ENCODE measurements around the gene PSMD7.
A peak's percentile ranks its signal among the peaks of the same experiment; 100 is the strongest.

Gene PSMD7

GRCh38 chr16:74296432-74297144, at the start of gene PSMD7:
PSMD7 (plus strand) TSS chr16:74296814; CDS start chr16:74296915, 101 bp downstream.
- peak; percentile 91 for DNase-seq (ENCODE audit: extremely low spot score)
- no peak for TF ChIP-seq CTCF (IDR thresholded peaks at IDR 0.05; ENCODE audit: control extremely low read depth, extremely low read depth, low read depth, missing control alignments)
- ChIA-PET POLR2A (no interaction called here), CTCF (interaction anchor here (1.0 to 4.0 kb wide), 6 partner anchors 10 to 153 kb away, joined by 3 to 38 read pairs (median 4); no protein-coding TSS in a partner anchor)

- ChIA-PET POLR2A (no interaction called here), CTCF (interaction anchor here (1.4 kb wide), 1 partner anchor 24 kb away, joined by 3 read pairs; no protein-coding TSS in a partner anchor)
- TF ChIP-seq CTCF (IDR thresholded peaks at IDR 0.05; ENCODE audit: control extremely low read depth, extremely low read depth, low read depth, missing control alignments): no peak
- DNase-seq (ENCODE audit: extremely low spot score): no peak
Measured at GRCh38 chr16:74249254-74249653, 47.4 kb upstream of the PSMD7 start.

- DNase-seq (ENCODE audit: extremely low spot score): no peak
- POLR2A ChIA-PET: no interaction called here
- CTCF ChIA-PET: interaction anchor here (1.4 kb wide), 1 partner anchor 24 kb away, joined by 3 read pairs; no protein-coding TSS in a partner anchor
- TF ChIP-seq CTCF (IDR thresholded peaks at IDR 0.05; ENCODE audit: control extremely low read depth, extremely low read depth, low read depth, missing control alignments): no peak
Measured at GRCh38 chr16:74249846-74250245, 46.8 kb upstream of the PSMD7 start.

GRCh38 chr16:74252329-74252728, 44.3 kb upstream of the PSMD7 start:
- no peak for DNase-seq (ENCODE audit: extremely low spot score)
- ChIA-PET CTCF (interaction anchor here (0.7 kb wide), 1 partner anchor 13 kb away, joined by 4 read pairs; no protein-coding TSS in a partner anchor), POLR2A (no interaction called here)
- no peak for TF ChIP-seq CTCF (IDR thresholded peaks at IDR 0.05; ENCODE audit: control extremely low read depth, extremely low read depth, low read depth, missing control alignments)

GRCh38 chr16:74253161-74253938, 43.3 kb upstream of the PSMD7 start:
- ChIA-PET POLR2A (no interaction called here), CTCF (interaction anchor here (0.7 to 1.7 kb wide), 3 partner anchors 9 to 14 kb away, joined by 4 to 5 read pairs (median 4); no protein-coding TSS in a partner anchor)
- TF ChIP-seq CTCF (IDR thresholded peaks at IDR 0.05; ENCODE audit: control extremely low read depth, extremely low read depth, low read depth, missing control alignments): no peak
- DNase-seq (ENCODE audit: extremely low spot score): no peak

GRCh38 chr16:74257061-74257460, 39.6 kb upstream of the PSMD7 start:
- DNase-seq (ENCODE audit: extremely low spot score): peak; percentile 28
- POLR2A ChIA-PET: no interaction called here
- no peak for TF ChIP-seq CTCF (IDR thresholded peaks at IDR 0.05; ENCODE audit: control extremely low read depth, extremely low read depth, low read depth, missing control alignments)
- CTCF ChIA-PET: no interaction called here

Data from GM10248 (cell line).